K562 (cell line): ENCODE measurements around the gene STYXL1. TPM values are rescaled to one million over a fixed set of nuclear protein-coding genes. Genes with fewer than 3 reads are reported as not detected.

Experiments used
- ATAC-seq: fragments of 200-7000 bp; cut with Tn5 transposase; 3 replicates; pipeline ENCODE4 v1.9.1; 2020; ENCODE audit warnings: moderate library complexity
- BruUV-seq: library from RNA; stranded (reverse); fragments of 400-500 nt; replicated peaks from 2 replicates; lab custom pipeline; 2021; lab: Mats Ljungman, UMichigan
- CTCF ChIA-PET: fragments of 300-600 bp; formaldehyde crosslinking; extraction: SDS; loops from one replicate; lab custom pipeline; 2021; ENCODE audit warnings: low intra/inter-chr PET ratio; lab: Yijun Ruan, JAX
- POLR2A ChIA-PET: fragments of 300-600, 350-650 bp; sonication (Branson Sonifier 250); formaldehyde crosslinking; extraction: SDS; loops from one replicate; lab custom pipeline; 2021; ENCODE audit warnings: antibody characterized with exemption, inconsistent platforms; lab: Yijun Ruan, JAX
- DNase-seq, 4 experiments: peaks; one replicate each; pipeline versions ENCODE4 v3.0.0 to v3.0.0-alpha.2; 2011 to 2018; ENCODE audit warnings: low spot score in 3 of 4, mixed read lengths in 3 of 4; ENCODE audit errors: extremely low read depth in 1 of 4
- FAIRE-seq: peaks from 2 replicates; lab custom pipeline; 2011; peaks lifted over from hg19 to GRCh38; lab: Jason Lieb, UNC
- H2AFZ ChIP-seq: 2 replicates; pipeline ENCODE4 v1.6.0; 2011; ENCODE audit warnings: low read depth, low read length, control low read depth, inconsistent platforms
- H3K27ac ChIP-seq: fragments of 200-600 bp; 3 replicates; pipeline ENCODE4 v1.8.0; 2011; ENCODE audit warnings: low read depth, mild to moderate bottlenecking, control low read depth, inconsistent platforms, low read length, moderate library complexity, mixed read lengths; ENCODE audit errors: extremely low read depth
- H3K27me3 ChIP-seq, 2 experiments: fragments of 300-600 bp in 1 of 2; 2 replicates in 1 of 2; 3 replicates in 1 of 2; pipeline versions ENCODE4 v1.6.0 to v1.8.0; 2011; ENCODE audit warnings: inconsistent platforms in 2 of 2, low read length in 2 of 2, mild to moderate bottlenecking in 1 of 2, mixed read lengths in 1 of 2, moderate library complexity in 1 of 2; ENCODE audit not compliant: control insufficient read depth in 2 of 2, insufficient read depth in 2 of 2
- H3K36me3 ChIP-seq: fragments of 300-600 bp; 3 replicates; pipeline ENCODE4 v1.8.0; 2011; ENCODE audit warnings: mild to moderate bottlenecking, low read length, inconsistent platforms; ENCODE audit not compliant: control insufficient read depth, insufficient read depth
- H3K4me1 ChIP-seq, 2 experiments: fragments of 200-600 bp in 1 of 2; replicated peaks in 1 of 2; 2 replicates in 1 of 2; 3 replicates in 1 of 2; pipeline versions ENCODE4 v1.5.1 to v1.8.0; 2011; ENCODE audit warnings: inconsistent platforms in 2 of 2, low read length in 2 of 2, mild to moderate bottlenecking in 1 of 2, mixed read lengths in 1 of 2, moderate library complexity in 1 of 2; ENCODE audit not compliant: control insufficient read depth in 2 of 2, insufficient read depth in 2 of 2
- H3K4me2 ChIP-seq: 2 replicates; pipeline ENCODE4 v1.6.1; 2011; ENCODE audit warnings: low read length, control low read depth, inconsistent platforms, mixed read lengths; ENCODE audit not compliant: insufficient read depth
- H3K4me3 ChIP-seq: fragments of 200-600 bp; sonication (generic), shearing (Covaris generic); 2 replicates; pipeline ENCODE4 v1.5.1; 2016; ENCODE audit warnings: control low read depth, inconsistent platforms
- H3K79me2 ChIP-seq: fragments of 200-600 bp; 3 replicates; pipeline ENCODE4 v1.8.0; 2011; ENCODE audit warnings: low read length, inconsistent platforms; ENCODE audit not compliant: control insufficient read depth, insufficient read depth
- H3K9ac ChIP-seq, 2 experiments: 2 replicates each; pipeline versions ENCODE4 v1.6.0 to v1.6.1; 2011; ENCODE audit warnings: low read depth in 2 of 2, low read length in 2 of 2, control low read depth in 1 of 2, inconsistent platforms in 1 of 2, mild to moderate bottlenecking in 1 of 2, mixed read lengths in 1 of 2; ENCODE audit not compliant: insufficient read depth in 1 of 2
- H3K9me1 ChIP-seq: one replicate; pipeline ENCODE4 v1.6.0; 2011; ENCODE audit warnings: inconsistent platforms, mild to moderate bottlenecking, low read length, moderate library complexity; ENCODE audit not compliant: control insufficient read depth, insufficient read depth
- H3K9me3 ChIP-seq: replicated peaks from 2 replicates; pipeline ENCODE4 v1.5.1; 2011; ENCODE audit warnings: low read depth, low read length, inconsistent platforms; ENCODE audit not compliant: control insufficient read depth, insufficient read depth
- H4K20me1 ChIP-seq: replicated peaks from 2 replicates; pipeline ENCODE4 v1.6.1; 2011; ENCODE audit warnings: low read length, inconsistent platforms, mixed read lengths; ENCODE audit not compliant: control insufficient read depth, insufficient read depth
- BRF1 ChIP-seq: IDR thresholded peaks from 3 replicates; pipeline ENCODE4 v1.6.1; 2011; ENCODE audit warnings: borderline replicate concordance, mild to moderate bottlenecking; ENCODE audit not compliant: insufficient read length; ENCODE audit errors: extremely low read depth
- POLR2G ChIP-seq: fragments of 200-400 bp; formaldehyde crosslinking; IDR thresholded peaks from 2 replicates; pipeline ENCODE4 v1.6.1; 2017; ENCODE audit warnings: low read depth, mild to moderate bottlenecking, antibody characterized with exemption, low read length, moderate library complexity
- WGBS: fragments of 100-300 bp; shearing (Covaris generic); methylation state at CpG from one replicate; pipeline ENCODE4 v1.1.6; 2016; ENCODE audit warnings: low coverage, mixed read lengths; ENCODE audit not compliant: insufficient coverage; ENCODE audit errors: missing lambda C conversion rate; 5-methylcytosine and 5-hydroxymethylcytosine counted together
- in situ Hi-C: fragments of 300-500 bp; cut with MboI; formaldehyde crosslinking; loops from 4 replicates; pipeline ENCODE4 v1.15.0; 2018; ENCODE audit warnings: inconsistent platforms, mixed read lengths
- intact Hi-C: fragments of 100-400 bp; cut with micrococcal nuclease; formaldehyde crosslinking; loops from 2 replicates; pipeline ENCODE4 v1.14.2; 2022
- polyA plus RNA-seq, 8 experiments: library from polyadenylated mRNA; depleted of rRNA in 4 of 8; stranded (reverse) in 5 of 8; unstranded in 3 of 8; fragments of >200 nt; fragmentation: Nextera tagmentation in 2 of 8; fragmentation: Illumina TruSeq in 1 of 8; extraction: Ambion mirVana in 2 of 8; extraction: Trizol in 1 of 8; gene quantifications; 2 replicates each; pipeline versions ENCODE4 v1.2.1 to v1.2.3, GENCODE V29; 2011 to 2014; ENCODE audit warnings: inconsistent platforms in 1 of 8, missing spikeins in 1 of 8
- total RNA-seq, 7 experiments: library from RNA; depleted of rRNA in 6 of 7; stranded (reverse); fragments of >200 nt in 6 of 7; fragmentation: Illumina TruSeq in 2 of 7; extraction: Trizol in 2 of 7; gene quantifications; 2 replicates each; pipeline versions ENCODE4 v1.2.1 to v1.2.3, GENCODE V29; 2011 to 2021; ENCODE audit warnings: low replicate concordance in 1 of 7

Gene STYXL1
- total and polyA plus RNA-seq, 9 of the 15 experiments (the other 6 are each of a cell fraction or from before 2014, with no cell fraction given): 36.5 to 97.2 (median 49.9) TPM

GRCh38 chr7:75982306-75983064, 65.3 kb downstream of the STYXL1 start:
- FAIRE-seq: no peak
- no peak for DNase-seq

More at GRCh38 chr7:75982306-75983064, 65.3 kb downstream of the STYXL1 start:
- Histone ChIP-seq H3K27ac (no peak overlapping the region), H3K4me1 (peaks cover 0 to 57% of the 10 kb centered on the region in 2 experiments; a peak in 2 of 5 replicates), H3K79me2 (no peaks in the 10 kb centered on the region), H3K9me1 (peaks cover 4% of the 10 kb centered on the region), H4K20me1 (peaks cover 3% of the 10 kb centered on the region; the same call in 1 of the 2 replicates), H2AFZ (no peak overlapping the region), H3K27me3 (no peaks in the 10 kb centered on the region), H3K4me2 (no peak overlapping the region), H3K4me3 (no peak overlapping the region), H3K36me3 (peaks cover 86% of the 10 kb centered on the region; the same call in 2 of the 3 replicates), H3K9ac (peak overlapping the region in 1 of 2 experiments; percentile 36; a peak in 1 of 4 replicates), H3K9me3 (no peaks in the 10 kb centered on the region)
- no peak for ATAC-seq
- ChIA-PET CTCF (no interaction called here), POLR2A (interaction anchor here (0.5 to 1.0 kb wide), 4 partner anchors 9 to 1747 kb away, joined by 3 to 4 read pairs (median 3); no protein-coding TSS in a partner anchor)
- in situ Hi-C loops (no loop called here), intact Hi-C loops (no loop called here)
- no TSS peak for BruUV-seq
- TF ChIP-seq POLR2G (peak; percentile 36; the same call in 1 of the 2 replicates), BRF1 (no peak)
- 88% methylated on average over 22 of the region's 22 CpGs for WGBS
